Amniotic stem cell (primary cell): Measurements from ENCODE around the gene OTUD7B.
"Not testable (repeated sequence)": the region's sequence is repeated elsewhere in the genome, so short reads cannot be mapped to it uniquely, and the experiment has no call there.

ENCODE experiments used
- DNase-seq: peaks from one replicate; lab custom pipeline; 2025; lab: John Stamatoyannopoulos, UW

The OTUD7B gene

GRCh38 chr1:150010393-150011115, at the start of gene OTUD7B:
TSS of gene OTUD7B (minus strand) at chr1:150010726. CDS start at chr1:149977510, 33,216 bp downstream.
- DNase-seq = peak; percentile 59

- DNase-seq = no peak
Observed at GRCh38 chr1:150060260-150060659, 49.7 kb upstream of the OTUD7B start.

DNA sequence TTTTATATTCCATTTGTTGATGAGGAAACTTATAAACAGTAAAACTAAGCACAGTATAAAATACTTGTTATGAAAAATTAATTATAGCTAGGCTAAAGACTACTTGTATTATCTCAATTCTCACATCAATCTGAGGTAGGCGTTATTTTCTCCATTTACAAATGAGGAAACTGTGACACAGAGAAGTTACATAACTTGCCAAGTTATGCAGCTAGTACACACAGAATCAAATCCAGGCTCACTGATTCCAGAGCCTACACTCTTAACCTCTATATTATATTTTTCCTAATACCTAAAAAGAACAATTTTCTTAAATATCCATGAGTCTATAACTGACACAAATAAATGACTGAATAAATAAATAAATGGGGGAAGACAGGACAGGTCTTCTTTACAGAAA, 45.9 kb upstream of the OTUD7B start:
- no peak for DNase-seq

GRCh38 chr1:150055507-150055906, 45.0 kb upstream of the OTUD7B start:
- not testable (repeated sequence) for DNase-seq

GRCh38 chr1:150053926-150054325, 43.4 kb upstream of the OTUD7B start:
- DNase-seq = no peak

DNA sequence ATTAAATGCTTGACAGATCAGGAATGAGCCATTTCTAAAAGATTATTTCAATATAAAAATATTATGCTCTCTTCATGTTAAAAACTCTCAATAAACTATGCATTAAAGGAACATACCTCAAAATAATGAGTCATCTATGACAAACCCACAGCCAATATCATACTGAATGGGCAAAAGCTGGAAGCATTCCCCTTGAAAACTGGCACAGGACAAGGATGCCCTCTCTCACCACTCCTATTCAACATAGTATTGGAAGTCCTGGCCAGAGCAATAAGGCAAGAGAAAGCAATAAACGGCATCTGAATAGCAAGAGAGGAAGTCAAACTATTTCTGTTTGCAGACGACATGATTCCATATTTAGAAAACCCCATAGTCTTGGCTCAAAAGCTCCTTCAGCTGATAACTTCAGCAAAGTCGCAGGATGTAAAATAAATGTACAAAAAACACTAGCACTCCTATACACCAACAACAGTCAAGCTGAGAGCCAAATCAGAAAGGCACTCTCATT, 41.4 kb upstream of the OTUD7B start:
- not testable (repeated sequence) for DNase-seq

- DNase-seq = no peak
Observed at GRCh38 chr1:150051089-150051373, 40.5 kb upstream of the OTUD7B start.

DNA sequence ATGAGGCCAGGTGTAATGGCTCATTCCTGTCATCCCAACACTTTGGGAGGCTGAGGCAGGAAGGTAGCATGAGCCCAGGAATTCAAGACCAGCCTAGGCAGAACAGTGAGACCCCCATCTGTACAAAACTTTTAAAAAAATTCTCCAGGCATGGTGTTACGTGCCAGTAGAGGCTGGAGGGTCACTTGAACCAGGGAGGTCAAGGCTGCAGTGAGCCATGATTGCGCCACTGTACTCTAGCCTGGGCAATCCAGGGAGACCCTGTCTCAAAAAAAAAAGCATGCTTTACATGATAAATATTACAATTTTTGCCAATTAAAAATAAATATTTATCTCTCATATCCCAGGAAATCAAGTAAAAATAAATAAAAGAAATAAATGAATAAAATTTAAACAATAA, 39.4 kb upstream of the OTUD7B start:
- no peak for DNase-seq

DNA sequence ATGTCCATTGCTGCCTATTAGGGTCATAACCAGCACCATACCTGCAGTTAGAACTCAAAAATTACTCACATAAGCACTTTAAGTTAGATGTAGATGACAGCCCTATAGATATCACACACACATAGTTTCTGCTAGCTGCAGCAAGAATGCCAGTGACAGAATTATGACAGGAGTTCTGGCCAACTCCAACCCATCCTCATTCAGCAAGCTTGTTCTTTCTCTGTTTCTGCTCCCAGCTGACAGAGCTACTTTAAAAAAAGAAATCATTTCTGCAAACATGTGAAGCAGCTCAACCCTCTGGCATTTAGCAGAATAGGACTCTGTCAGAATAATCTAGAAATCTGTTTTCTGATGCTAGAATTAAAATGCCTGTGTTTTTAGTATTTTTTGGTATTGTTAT, 23.8 kb upstream of the OTUD7B start:
- DNase-seq = no peak

DNA sequence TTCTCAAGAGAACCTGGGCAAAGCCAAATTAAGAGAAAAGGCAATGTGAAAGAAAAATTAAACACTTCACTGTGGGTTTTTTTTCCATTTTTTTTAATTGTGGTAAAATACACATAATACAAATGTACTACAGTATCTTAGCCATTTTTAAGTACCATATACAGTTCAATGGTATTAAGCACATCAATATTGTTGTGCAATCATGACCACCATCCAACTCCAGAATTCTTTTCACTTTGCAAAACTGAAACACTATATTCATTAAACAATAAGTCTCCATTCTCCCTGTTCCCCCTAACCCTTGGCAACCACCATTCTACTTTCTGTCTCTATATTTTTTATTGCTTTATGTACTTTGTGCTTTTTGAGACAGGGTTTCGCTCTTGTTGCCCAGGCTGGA, 17.8 kb upstream of the OTUD7B start:
- DNase-seq = no peak

DNA sequence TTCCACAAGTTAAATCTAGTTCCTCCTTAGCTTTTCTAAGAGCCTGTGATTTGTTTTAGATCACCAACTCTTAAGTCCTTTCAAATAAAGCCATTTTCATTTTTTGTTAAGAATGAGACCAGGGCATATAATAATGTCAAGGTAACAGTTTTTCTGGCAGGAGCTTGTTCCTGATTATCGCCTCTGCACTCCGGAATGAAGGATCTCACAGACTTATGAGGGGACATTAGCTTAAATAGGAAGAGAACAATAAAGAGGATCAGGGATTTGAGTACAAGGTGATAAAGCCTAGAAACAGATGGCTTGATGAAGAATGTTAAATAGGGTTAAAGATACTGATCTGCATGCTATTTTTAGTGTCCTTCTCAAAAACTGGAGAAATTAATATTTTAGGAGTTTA, 13.6 kb upstream of the OTUD7B start:
- no peak for DNase-seq

DNA sequence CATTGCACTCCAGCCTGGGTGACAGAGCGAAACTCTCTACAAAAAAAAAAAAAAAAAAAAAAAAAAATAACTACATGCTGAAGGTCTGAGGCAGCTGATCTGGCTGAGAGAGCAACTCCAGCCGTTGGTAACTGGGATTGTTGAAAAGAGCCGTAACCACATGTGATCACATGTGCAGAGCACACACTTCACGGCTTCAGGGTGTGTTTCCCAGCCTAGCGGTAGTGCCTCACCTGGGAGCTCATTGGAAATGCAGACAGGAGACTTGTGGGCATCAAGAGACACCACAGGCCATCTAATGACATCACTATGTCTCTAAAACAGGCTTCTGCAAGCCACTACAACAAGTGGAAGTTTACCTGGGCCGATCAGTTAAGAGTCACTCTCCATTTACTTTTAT, 11.8 kb upstream of the OTUD7B start:
- no peak for DNase-seq

GRCh38 chr1:150021191-150021694, 10.7 kb upstream of the OTUD7B start:
- DNase-seq = no peak

GRCh38 chr1:150020711-150021110, 10.2 kb upstream of the OTUD7B start:
- no peak for DNase-seq

DNA sequence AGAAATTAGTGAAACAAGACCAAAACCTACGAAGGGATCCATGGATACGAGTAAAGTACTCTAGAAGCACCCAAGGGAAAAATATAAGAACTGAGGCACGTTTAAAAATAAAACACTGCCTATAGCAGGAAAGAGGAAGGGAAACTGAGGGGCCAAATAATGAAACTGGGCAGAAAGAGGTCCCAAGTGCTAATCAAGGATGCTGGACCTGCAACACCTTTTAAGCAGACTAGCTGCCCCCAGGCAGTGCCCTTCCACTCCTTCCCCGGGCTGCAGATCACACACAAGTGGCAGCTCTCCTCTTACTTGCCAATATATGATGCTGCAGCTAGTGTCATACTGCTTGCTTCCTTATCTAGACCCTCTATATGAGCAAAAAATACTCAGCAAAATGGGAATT, 7.6 kb upstream of the OTUD7B start:
- DNase-seq = no peak

GRCh38 chr1:150017206-150017750, 6.8 kb upstream of the OTUD7B start:
- DNase-seq = no peak

GRCh38 chr1:150015651-150016131, 5.2 kb upstream of the OTUD7B start:
- DNase-seq = no peak

- DNase-seq = no peak
Observed at GRCh38 chr1:150012611-150013010, 2.1 kb upstream of the OTUD7B start.

DNA sequence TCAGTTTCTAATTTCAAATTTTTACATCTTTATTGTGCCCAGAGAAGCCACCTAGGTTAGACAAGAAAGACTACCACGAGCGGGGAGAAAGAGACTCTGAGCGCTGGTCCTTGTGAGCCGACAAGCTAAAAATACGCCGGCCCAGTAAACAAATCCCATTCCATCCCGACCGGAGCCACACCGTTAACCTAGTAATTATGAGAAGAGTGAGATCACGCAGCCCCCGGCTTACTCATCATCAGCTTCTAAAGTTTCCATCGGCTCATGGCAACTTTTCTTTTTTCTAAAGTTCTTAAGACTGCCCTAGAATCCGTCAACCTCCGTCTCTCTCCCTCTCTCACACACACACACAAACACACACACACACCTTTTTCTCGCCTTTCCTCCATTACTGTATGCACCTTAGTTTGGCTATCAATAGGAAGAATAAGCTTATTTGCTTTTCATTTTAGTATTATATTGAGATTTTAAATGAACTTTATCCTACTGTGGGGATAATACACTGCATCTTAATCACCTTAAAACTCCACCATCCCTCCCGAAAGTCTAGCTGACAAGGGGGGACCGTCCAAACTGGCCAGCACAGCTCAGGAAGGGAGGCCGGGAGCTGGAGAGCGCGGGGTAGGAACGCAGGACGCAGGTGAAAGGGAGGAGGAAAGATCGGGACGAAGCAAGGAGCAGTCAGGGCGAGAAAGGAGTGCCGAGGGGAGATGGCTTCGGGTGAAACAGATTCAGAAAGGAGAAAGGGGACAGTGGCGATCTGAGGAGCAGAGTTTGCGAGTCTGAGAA, 728 bp downstream of the OTUD7B start:
- DNase-seq = peak; percentile 85

- DNase-seq = no peak
Observed at GRCh38 chr1:150008699-150009098, 1.8 kb downstream of the OTUD7B start.

- no peak for DNase-seq
Observed at GRCh38 chr1:150006881-150007421, 3.6 kb downstream of the OTUD7B start.

DNA sequence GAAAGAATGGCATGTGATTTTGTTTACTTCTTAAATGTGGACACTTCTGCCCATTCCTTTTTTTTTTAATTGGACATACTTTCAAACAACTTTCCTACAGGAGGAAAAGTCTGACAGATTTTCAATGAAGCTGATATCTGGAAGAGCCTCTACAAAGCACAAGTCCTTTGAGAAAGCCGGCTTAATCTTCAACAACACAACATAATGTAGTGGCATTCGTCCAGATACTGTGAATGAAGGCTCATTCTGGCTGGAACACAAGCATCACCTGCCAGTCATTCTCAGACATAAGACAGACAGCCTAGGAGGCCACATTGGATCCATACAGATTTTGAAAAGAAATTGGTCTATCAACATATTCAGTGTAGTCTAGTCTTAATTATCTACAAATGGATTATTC, 4.9 kb downstream of the OTUD7B start:
- DNase-seq = no peak

DNA sequence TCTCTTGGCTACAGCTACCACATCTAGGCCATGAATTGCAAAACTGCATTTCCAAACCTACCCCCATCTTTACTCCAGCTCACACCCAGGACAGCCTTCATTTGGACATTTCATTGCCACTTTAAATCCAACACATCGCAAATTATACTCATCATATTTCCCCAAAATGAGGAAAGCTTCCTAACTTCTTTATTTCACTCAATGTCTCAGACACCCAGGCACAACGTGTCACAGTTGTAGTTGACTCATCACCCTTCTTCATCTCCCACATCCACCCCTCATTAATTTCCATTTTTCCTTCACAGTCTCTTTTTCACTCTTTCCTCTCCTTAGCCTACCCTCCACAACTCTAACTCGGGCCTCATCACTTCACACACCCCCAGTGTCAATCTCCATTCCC, 6.7 kb downstream of the OTUD7B start:
- no peak for DNase-seq
